ENCODE results near the gene OR6K3.

The OR6K3 gene

DNA sequence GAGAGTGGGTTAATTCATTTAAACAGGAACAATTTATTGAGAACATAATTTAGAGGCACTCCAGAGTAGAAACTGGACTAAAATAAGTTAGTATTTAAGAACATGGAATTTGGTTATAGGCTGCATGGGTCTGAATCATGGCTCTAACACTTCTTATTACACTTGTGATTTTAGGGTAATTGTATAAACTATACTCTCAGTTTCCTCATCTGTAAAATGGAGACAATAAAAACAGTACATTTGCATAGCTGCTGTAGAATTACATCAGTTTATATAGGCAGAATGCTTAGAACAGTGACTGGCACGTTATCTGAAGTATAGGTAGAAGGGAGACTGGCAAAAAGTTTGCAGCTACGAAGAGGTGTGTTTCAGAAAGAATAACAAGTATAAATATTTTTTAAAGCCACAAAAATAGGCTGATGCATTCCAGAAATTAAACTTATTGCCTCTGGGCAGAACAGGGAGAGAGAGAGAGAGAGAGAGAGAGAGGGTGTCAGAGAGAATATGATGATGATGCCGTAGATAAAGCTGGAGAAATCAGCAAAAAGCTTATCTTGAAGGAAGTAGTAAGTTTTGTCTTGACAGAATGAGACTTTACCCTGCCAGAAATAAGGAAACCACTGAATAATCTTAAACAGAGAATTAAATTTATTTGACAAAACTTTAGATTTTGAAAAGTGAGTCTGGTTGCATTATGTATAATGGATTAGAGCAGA is 8.1 kb upstream of the OR6K3 start:
- no peak for DNase-seq (ENCODE audit: low read depth in 2 of 2)
- TF ChIP-seq CTCF (IDR thresholded peaks at IDR 0.05; ENCODE audit: low read depth, low read length) = no peak

DNA sequence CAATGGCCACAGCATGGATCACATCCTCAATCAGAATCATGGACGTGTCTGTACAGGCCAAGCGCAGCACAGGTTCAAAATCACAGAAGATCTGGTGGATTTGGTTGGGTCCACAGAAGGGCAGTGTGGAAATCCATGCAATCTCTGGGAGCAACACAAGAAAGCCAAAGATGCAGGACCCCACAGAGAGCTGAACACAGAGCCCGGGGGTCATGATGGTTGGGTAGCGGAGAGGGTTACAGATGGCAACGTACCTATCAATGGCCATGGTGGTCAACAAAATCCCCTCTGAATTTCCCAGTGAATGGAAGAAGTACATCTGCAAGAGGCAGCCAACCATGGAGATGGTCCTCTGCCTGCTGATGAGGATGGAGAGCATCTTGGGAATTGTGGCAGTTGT is 3.9 kb upstream of the OR6K3 start:
- TF ChIP-seq CTCF (IDR thresholded peaks at IDR 0.05; ENCODE audit: low read depth, low read length) = no peak
- no peak for DNase-seq (ENCODE audit: low read depth in 2 of 2)
- H3K4me3 ChIP-seq (replicated peaks in 1 of 2; ENCODE audit: low read depth in 2 of 2, low read length in 2 of 2) = no peak overlapping the region

More for the DNA sequence above, 8.1 kb upstream of the OR6K3 start:
- H3K4me3 ChIP-seq (replicated peaks in 1 of 2; ENCODE audit: low read depth in 2 of 2, low read length in 2 of 2) = no peak overlapping the region

DNA sequence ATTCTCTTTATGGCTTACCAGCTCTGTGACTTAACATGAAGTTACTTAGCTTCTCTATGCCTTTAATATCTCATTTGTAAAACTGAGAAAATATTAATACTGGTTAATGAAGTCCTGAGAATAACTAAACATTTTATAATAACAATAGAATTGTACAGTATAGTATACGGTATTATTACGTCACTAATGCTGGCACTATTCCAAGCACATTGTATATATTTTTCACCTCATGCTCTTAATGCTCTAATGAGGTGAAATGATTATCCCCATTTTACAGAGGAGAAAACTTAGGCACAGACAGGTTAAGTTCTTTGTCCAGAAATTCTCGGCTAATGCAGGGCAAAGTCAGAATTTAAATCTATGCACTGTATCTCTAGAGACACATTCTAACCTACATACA is 856 bp downstream of the OR6K3 start:
- DNase-seq (ENCODE audit: low read depth in 2 of 2) = no peak
- no peak for TF ChIP-seq CTCF (IDR thresholded peaks at IDR 0.05; ENCODE audit: low read depth, low read length)
- H3K4me3 ChIP-seq (replicated peaks in 1 of 2; ENCODE audit: low read depth in 2 of 2, low read length in 2 of 2) = no peak overlapping the region

DNA sequence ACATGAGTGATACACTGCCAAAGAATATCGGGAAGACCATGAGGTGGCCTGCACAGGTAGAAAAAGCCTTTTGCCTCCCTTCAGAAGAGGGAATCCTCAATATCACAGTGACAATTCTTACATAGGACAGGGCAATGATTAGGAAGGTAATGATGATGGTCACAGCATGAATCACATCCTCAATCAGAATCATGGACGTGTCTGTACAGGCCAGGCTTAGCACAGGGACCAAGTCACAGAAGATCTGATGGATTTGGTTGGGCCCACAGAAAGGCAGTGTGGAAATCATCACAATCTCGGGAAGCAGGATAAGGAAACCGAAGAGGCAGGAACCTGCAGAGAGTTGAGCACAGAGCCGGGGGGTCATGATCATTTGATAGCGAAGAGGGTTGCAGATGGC is 3.2 kb downstream of the OR6K3 start:
- no peak overlapping the region for H3K4me3 ChIP-seq (replicated peaks in 1 of 2; ENCODE audit: low read depth in 2 of 2, low read length in 2 of 2)
- no peak for DNase-seq (ENCODE audit: low read depth in 2 of 2)
- no peak for TF ChIP-seq CTCF (IDR thresholded peaks at IDR 0.05; ENCODE audit: low read depth, low read length)

DNA sequence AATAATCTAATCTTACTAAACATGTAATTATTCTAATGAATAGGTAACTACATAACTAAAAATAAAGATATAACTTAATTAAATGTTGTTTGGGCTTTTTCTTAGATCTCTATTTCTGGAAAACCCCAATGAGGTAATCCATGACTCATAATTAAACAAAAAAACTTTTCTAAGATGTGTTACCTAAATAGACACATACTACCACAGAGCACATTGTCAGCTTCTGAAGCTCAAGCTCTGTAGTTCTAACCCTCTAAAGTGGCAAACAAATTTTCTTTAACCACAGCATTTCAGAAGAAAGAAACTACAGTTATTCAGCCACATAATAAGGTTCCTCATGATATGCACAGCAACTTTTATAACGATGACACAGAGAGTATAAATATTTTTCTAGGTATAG is 4.2 kb downstream of the OR6K3 start:
- no peak overlapping the region for H3K4me3 ChIP-seq (replicated peaks in 1 of 2; ENCODE audit: low read depth in 2 of 2, low read length in 2 of 2)
- no peak for TF ChIP-seq CTCF (IDR thresholded peaks at IDR 0.05; ENCODE audit: low read depth, low read length)
- no peak for DNase-seq (ENCODE audit: low read depth in 2 of 2)

- no peak for DNase-seq (ENCODE audit: low read depth in 2 of 2)
- H3K4me3 ChIP-seq (replicated peaks in 1 of 2; ENCODE audit: low read depth in 2 of 2, low read length in 2 of 2) = no peak overlapping the region
- no peak for TF ChIP-seq CTCF (IDR thresholded peaks at IDR 0.05; ENCODE audit: low read depth, low read length)
Measured at GRCh38 chr1:158714754-158715153, 5.8 kb downstream of the OR6K3 start.

DNA sequence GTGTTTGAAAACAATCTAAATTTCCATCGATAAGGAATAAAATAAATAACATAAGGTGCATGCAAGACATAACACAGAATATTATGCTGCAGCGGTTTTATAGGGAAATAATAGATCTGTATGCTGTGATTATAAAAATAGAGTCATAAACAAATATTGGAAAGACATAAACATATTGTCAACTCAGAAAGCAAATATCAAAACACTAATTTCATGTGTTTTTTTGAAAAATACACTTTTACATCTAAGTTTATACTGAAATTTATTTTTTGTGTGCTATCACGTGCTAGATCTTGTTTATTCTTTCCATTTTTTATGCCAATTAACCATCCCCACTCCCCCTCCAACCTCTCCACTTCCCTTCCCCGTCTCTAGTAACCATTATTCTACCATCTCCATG is 9.4 kb downstream of the OR6K3 start:
- no peak for TF ChIP-seq CTCF (IDR thresholded peaks at IDR 0.05; ENCODE audit: low read depth, low read length)
- no peak overlapping the region for H3K4me3 ChIP-seq (replicated peaks in 1 of 2; ENCODE audit: low read depth in 2 of 2, low read length in 2 of 2)
- no peak for DNase-seq (ENCODE audit: low read depth in 2 of 2)

All from cardiac fibroblast (primary cell).